ENCODE measurements around the gene KCNN3.

GRCh38 chr1:154705544-154705943 lies 164.5 kb downstream of the KCNN3 start:
- TF ChIP-seq CTCF (IDR thresholded peaks at IDR 0.05): no peak
- TF ChIP-seq EZH2 (IDR thresholded peaks at IDR 0.05; ENCODE audit: borderline replicate concordance, insufficient read depth, low read depth, low read length, poor library complexity, severe bottlenecking): no peak

Measured in B cell (primary cell).